NCI-H524 treated with DMSO at 0.1 percent for 48 hours (cell line): Measurements from ENCODE around the gene SLC46A2.

Experiments
- DNase-seq: peaks from one replicate; lab custom pipeline; 2025; lab: John Stamatoyannopoulos, UW

The SLC46A2 gene

GRCh38 chr9:112858005-112858404 lies 32.7 kb downstream of the SLC46A2 start:
- no peak for DNase-seq

DNA sequence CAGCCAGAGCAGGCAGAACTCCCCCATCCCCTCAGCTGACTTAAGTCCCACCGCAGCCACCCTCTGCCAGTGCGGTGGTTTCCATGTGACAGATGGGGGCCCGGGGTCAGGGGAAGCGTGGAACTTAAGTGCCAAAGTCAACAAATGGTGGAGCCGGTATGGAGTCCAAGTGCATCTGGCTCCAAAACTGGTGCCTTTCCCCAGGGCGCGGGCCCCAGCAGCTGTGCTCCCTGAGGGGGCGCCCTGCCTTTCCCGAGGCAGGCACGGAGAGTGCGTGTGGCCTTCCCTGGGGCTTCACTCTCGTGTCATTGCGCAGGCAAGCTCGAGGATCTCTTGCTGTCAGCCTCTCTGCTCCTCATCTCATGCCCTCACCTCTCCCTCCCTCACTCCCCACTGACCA lies 33.8 kb downstream of the SLC46A2 start:
- peak; percentile 53 for DNase-seq

GRCh38 chr9:112856200-112856599 lies 34.5 kb downstream of the SLC46A2 start:
- DNase-seq = no peak

DNA sequence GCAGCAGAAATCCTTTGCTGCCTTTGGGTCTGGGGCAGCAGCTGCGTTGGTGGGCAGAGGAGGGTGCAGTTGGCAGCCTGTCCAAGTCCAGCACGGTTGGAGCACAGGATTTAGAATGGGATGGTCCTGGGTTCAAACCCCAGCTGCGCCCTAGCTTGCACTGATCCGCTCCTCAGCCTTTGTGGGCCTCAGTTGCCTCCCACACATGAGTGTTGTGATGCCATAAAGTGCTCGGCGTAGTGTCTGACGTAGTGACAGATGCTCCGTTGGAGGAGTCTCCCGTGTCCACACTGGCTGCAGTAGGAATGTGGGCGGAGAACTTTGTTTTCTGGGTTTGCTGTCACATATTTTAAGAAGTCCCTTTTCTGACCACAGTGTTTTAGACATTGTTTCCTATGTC lies 36.0 kb downstream of the SLC46A2 start:
- DNase-seq = no peak

- no peak for DNase-seq
Observed at GRCh38 chr9:112853882-112854585, 36.6 kb downstream of the SLC46A2 start.

DNA sequence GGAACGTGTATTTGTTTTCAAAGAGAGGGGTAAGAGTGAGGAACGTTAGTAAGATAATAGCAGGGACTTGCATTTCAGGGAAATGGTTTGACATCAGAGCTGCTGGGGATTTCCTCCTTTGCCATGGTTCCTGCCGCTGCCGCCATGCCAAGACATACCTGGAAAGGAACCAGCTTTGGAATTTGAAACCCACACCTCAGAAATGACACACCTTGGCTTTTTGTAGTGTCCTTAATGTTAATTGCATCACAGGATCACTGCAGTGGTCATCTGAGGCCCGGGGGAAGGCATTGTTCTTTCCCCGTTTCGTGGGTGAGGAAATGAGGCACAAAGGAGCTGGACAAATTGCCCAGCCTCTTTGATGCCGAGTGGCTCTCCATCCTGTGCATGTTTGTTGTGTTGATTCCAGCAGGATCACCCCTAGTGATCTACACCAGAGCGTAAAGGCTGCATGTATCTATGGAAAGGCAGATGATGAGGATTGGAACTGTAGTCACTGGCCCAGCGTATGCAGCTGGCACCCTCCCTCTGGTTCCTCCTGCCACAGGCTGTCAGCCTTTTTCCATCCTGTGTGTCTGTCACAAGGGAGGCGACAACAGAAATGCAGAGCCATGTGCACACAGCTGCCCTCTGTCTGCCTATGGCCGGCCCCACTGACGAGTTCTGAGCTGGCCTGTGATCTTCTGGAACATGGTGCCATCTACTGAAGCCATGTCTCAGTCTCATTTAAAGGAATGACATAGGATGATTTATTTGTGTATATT lies 37.8 kb downstream of the SLC46A2 start:
- no peak for DNase-seq

DNA sequence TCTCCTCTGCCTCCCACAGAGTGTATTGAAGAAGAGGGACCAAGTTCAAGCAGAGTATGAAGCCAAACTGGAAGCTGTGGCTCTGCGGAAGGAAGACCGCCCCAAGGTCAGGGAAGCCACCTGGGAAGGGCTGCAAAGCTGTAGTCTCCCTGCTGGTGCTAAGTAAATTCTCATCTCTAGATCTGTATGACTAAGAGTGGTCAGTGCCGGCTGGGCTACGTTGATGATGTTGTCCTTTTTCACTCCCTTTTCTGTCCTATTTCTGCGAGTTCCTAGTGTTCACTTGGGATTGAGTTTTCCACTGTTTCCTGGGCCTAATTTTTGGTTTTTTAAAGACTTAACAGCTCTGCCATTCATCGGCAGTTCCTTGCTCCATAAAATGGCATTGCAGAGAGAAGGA lies 39.8 kb downstream of the SLC46A2 start:
- DNase-seq = no peak

DNA sequence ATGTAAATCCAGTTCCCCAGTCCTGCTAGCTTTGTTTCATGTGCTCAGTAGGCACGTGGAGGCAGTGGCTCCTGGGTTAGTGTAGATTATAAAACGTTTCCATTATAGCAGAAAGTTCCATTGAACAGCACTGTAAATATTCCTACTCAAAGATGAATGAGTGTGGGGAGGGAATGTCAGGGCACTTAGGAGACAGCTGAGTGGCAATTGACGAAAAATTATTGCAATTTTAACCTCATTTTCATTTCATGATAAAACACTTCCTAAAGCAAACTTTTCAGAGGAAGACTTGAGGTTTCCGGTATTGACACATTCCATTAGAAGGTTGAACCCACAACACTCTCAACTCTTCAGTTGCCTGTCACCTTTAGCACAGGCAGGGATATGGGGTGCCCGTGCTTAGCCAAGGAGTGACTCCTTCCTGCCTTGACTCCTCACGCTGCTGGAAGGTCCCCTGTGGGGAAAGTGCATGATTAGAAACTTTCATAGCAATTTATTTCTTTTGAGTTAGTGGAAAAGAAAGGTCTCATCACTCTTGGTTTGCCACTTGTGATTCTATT lies 41.2 kb downstream of the SLC46A2 start:
- DNase-seq = no peak

- no peak for DNase-seq
Observed at GRCh38 chr9:112848316-112849151, 42.1 kb downstream of the SLC46A2 start.

DNA sequence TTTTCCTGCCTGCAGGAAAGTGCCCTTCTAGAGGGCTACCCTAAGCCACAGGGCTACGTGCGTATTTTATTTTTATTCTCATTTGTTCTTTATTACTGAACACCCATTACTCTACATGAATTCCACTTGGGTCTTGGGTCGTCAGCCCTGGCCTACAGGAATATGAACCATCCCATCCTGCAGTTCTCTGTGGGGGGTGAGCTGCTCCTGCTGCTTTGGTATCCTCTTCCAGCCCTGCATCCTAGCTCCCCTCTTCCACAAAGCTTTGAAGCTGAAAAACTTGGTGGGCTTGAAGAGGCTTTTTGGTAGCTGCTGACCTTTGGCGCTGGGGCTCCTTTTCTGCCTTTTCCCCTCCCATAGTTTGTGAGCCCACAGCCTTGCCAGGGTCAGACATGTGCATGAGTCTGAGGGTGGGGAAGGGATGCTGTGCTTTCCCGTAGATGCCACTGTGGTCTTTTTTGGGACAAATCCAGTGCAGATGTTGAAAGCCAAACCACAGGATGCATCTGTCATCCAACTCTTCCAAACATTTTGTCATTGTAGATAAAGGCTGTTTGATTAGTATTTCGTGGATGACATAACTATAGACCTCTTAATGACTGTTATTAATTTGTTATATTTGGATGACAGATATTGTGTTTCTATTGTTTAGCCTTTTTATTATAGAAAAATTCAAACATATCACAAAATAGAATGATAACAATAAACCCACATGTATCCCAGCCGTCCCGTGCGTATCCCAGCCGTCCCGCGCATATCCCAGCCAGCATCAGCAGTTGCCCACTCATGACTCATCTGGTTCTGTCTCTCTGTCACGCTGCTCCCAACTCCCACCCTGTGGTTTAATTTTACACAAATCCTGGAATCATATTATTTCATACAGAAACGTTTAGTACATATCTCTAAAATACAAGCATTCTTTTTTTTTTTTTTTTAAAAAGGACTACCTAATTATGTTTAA lies 43.9 kb downstream of the SLC46A2 start:
- no peak for DNase-seq

GRCh38 chr9:112844771-112845542 lies 45.7 kb downstream of the SLC46A2 start:
- no peak for DNase-seq

- no peak for DNase-seq
Observed at GRCh38 chr9:112842555-112842954, 48.1 kb downstream of the SLC46A2 start.

GRCh38 chr9:112841261-112841660 lies 49.4 kb downstream of the SLC46A2 start:
- DNase-seq = no peak

DNA sequence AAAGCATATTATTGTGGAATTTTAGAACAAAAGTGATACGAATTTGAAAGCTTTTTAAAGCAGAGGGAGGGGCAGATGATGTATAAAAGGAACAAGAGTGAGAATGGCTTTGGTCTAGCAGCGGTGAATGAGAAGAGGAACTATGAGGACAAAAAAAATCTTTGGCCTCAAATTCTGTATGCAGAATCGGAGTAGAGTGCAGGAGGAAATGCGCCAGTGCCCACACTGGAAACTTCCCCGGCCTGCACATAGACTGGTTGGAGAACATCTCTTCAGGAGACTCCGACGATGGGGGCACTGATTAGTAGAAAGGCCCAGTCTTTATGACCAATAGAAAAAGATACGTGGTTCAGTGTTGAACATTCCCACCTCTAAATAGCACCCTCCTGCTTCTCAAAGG lies 51.3 kb downstream of the SLC46A2 start:
- DNase-seq = no peak

DNA sequence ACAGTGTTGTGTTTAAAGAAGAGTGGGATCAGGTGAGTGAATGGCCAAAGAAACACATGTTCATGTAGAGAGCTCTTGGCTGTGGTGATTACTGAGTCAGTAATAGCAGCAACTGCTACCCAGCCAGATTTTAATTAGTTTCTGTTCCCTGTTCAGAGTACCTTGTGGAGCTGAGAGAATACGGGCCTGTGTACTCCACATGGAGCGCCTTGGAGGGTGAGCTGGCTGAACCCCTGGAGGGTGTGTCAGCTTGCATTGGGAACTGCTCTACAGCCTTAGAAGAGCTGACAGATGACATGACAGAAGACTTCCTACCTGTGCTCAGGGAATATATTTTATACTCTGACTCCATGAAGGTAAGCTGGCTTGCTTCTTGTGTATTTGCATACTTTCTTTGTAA lies 52.3 kb downstream of the SLC46A2 start:
- no peak for DNase-seq

DNA sequence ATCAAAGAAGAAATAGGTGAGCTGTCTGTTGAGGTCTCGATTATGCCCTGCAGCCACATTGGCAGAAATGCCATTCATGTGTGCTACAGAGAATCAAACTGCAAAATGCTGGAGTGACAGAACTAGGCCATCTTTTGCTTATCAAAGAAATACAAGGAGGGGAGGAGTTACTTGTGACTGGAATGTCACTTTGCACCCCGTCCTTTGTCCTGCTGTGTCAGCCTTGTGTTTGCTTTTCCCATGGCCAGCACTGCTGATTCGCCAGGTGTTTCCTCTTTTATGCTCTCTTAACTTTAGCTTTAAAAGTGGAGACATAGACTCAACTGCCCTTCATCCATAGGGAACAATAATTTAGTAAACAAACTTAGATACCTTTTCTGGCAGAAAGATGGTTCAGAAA lies 54.3 kb downstream of the SLC46A2 start:
- DNase-seq = no peak

DNA sequence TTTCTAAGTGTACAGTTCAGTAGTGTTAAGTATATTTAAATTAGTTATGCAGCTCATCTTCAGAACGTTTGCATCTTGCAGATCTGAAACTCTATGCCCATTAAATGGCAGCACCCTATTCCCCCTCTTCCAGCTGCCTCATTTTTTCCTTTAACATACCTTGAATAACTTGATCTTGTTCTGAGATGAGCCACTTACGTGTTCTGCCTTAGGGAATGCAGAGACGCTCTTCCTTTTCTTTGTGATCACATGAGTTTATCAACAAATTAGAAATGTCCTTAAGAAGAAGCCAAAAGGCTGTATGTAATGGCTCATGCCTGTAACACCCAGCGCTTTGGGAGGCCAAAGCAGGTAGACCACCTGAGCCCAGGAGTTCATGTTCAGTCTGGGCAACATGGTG lies 57.6 kb downstream of the SLC46A2 start:
- DNase-seq = no peak

GRCh38 chr9:112831969-112832368 lies 58.7 kb downstream of the SLC46A2 start:
- DNase-seq = no peak

- no peak for DNase-seq
Observed at GRCh38 chr9:112831281-112831851, 59.3 kb downstream of the SLC46A2 start.
